Suppressor macrophage treated with lipopolysaccharide for 1 hour (primary cell): ENCODE data around the gene USP24.
"Not testable (repeated sequence)": the region's sequence is repeated elsewhere in the genome, so short reads cannot be mapped to it uniquely, and the experiment has no call there.

ENCODE experiments used
- DNase-seq, 3 donors: peaks; one replicate each; pipeline ENCODE4 v3.0.0-alpha.2; 2020 to 2022

USP24 gene

DNA sequence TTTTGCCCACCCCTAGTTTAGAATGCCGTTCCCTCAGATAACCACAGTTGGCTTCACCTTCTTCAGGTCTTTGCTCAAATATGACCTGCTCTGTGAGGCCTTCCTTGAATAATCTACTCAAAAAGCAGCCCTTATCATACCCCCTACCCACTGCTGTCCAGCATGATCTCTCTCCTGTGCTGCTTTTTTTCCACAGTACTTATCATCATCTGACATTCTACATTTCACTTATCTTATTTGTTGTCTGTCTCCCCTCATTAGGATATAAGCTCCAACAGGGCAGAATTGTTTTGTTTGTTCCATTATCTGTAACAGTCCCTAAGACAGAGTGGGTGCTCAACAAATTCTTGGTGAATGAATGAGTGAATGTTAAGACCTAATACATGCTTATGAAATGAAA is 18.1 kb downstream of the USP24 start:
- DNase-seq: no peak

- DNase-seq: peak in 1 of 3 donors; percentile 25
Observed at GRCh38 chr1:55196433-55197035, 18.6 kb downstream of the USP24 start.

DNA sequence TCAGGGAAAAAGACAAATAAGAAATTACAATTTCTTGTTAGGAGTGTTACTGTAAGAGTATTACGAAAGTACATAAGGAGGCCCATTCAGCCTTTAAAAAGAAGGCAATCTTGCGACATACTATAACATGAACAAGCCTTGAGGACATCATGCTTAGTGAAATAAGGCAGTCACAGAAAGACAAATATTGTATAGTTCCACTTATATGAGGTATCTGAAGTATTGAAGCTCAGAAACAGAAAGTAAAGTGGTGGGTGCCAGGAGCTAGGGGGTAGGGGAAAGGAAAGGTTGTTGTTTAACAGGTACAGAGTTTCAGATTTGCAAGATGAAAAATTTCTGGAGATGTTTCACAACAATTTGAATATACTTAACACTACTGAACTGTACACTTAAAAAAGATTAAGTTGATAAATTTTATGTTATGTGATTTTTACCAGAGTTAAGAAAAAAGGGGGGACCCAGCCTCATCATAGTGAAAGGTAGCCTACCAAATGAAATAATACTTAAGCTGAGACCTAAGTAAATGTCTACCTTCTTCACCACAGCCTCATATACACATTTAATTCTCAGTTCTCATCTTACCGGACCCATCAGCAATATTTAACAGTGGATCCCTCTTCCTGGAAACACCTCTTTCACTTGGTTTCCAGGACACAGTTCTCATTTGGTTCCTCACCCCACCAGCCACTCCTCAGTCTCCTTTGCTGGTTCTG is 19.5 kb downstream of the USP24 start:
- peak; percentile 36 to 82 (median 70) for DNase-seq

DNA sequence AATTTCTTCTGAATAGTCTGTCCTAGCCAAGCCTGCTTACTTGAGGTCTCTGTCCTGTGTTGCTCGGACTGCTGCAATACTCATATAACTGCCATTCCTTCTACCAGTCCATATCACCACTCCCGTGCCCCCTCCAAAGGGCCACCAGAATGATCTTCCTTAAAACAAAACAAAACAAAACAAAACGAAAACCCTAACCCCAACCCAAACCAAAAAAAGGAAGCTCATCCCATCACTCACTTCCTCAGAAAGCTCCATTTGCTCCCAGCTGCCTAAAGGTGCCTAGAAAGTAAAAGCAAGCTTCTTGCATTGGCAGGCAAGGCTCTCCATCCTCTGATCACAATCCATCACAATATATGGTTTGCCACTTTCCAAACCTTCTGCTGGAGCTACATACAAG is 20.3 kb downstream of the USP24 start:
- peak; percentile 34 to 55 (median 40) for DNase-seq

DNA sequence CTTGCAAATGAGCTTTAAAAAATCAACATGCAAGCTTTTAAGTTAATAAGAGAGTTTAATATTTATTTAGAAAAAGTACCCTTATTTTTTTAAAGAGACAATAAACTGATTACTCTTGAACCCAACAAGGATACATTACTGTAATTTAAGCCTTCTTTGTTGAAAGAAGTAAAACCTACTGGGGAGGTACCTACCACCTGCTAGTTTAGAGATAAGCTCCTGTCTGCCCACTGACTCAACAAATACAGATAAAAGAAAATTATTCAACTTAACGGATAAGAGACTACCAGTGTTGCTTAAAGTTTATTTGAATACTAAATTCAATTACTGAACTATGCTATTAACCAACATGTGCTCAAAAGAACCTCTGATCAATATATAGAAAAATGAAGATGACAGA is 23.1 kb downstream of the USP24 start:
- DNase-seq: no peak

DNA sequence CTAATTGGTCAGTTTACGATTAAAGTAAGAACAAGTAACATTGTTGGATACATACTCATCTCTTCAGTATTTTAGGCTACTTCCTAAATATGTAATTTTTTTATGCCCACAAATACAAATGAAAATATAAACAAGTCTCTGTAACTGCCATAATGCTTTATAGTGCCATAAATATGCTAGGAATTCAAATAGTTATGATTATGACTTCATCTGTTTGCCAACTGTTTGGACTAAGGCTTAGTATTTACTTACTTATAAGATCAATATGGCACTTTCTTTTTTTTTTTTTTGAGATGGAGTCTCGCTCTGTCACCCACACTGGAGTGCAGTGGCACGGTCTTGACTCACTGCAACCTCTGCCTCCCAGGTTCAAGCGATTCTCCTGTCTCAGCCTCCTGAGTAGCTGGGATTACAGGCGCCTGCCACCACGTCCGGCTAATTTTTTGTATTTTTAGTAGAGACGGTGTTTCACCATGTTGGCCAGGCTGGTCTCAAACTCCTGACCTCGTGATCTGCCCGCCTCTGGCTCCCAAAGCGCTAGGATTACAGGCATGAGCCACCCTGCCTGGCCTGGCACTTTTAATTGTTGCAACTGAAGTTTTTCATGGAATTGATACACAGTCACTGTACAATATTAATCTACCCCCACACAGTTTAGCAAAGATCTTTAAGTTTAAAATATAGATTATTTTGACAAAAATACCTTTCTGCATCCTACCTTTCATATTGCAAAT is 23.8 kb downstream of the USP24 start:
- DNase-seq: not testable (repeated sequence)

- DNase-seq: no peak
Observed at GRCh38 chr1:55190109-55190508, 25.1 kb downstream of the USP24 start.

GRCh38 chr1:55188909-55189308 is 26.3 kb downstream of the USP24 start:
- no peak for DNase-seq

DNA sequence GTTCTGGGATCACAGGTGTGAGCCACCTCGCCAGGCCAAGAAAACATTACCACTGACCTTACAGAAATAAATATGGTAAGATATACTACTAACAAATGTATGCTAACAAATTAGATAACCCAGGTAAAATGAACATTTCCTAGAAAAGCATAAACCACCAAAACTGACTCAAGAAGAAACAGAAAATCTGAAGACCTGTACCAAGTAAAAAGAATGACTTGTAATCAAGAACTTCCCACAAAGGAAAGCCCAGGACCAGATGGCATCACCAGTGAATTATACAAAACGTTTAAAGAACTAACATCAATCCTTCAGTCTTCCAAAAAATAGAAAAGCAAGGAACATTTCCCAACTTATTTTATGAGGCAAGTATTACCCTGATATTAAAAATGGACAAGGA is 29.3 kb downstream of the USP24 start:
- no peak for DNase-seq

DNA sequence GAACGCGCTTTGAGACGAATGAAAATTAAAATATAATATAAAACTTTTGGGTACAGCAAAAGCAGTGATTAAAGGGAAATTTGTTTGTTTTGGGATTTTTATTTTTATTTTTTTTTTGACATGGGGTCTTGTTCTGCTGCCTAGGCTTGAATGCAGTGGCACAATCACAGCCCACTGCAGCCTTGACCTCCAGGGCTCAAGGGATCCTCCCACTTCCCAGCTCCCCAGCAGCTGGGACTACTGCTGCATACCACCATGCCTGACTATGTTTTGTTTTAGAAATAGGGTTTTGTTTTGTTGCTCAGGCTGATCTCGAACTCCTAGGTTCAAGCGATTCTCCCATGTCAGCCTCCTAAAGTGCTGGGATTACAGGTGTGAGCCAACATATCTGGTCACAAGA is 30.3 kb downstream of the USP24 start:
- no peak for DNase-seq

DNA sequence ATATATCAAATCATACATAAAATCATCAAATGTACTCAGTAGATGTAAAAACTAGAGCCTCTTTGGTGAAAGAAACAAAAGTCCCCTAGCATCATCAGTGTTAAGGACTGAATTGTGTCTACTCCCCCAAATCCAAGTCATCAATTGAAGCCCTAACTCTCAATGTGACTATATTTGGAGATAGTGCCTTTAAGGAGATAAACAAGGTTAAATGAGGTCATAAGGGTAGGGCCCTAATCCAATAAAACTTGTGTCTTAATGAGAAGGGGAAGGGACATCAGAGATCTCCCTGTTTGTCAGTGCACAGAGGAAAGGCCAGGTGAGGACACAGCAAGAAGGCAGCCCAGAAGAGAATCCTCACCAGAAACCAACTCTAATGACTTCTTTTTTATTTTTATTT is 33.5 kb downstream of the USP24 start:
- no peak for DNase-seq

DNA sequence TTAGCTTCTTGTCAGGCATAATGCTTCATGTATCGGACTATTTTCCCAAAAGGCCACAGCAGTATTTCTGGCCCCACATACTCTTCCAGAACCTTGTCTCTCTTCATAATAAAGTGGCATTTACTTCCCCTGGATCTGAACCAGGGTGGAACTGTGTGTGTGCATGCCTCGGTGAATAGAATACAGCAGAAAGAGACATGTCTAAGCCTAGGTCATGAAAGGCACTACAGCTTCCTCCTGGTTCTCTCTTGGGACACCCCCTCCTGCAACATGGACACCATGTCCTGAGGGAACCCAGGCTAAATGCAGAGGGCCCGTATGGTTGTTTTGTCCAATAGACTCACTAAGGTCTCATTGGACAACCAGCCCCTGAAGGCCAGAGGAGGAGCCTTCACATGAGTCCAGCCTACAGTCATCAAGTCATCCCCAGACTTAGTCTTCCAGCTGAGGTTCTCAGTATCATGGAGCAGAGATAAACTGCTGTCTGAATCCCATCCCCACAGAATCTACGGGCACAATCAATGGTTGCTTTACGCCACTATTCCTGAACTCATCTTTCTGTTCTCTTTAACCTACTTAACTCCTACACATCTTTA is 35.0 kb downstream of the USP24 start:
- DNase-seq: no peak

- DNase-seq: peak; percentile 24 to 38 (median 34)
Observed at GRCh38 chr1:55179177-55179835, 35.9 kb downstream of the USP24 start.

- no peak for DNase-seq
Observed at GRCh38 chr1:55172687-55173086, 42.5 kb downstream of the USP24 start.

DNA sequence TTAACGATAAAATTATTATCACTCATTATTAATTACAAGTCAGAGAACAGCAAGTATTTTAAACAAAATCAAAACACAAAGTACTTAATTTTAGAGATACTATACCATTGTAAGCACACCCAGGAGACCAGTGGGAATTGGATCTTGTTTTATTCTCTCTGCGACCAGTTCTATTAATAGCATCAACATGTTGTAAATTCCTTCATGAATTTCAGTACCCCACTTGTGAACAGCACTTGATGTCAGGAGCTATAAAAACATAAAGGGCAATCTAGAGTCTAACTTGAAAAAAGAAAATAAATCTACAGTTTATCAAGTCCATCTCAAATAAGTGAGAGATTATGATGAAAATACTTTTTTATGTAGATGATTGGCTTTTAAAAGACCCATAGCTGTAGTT is 42.9 kb downstream of the USP24 start:
- DNase-seq: no peak

DNA sequence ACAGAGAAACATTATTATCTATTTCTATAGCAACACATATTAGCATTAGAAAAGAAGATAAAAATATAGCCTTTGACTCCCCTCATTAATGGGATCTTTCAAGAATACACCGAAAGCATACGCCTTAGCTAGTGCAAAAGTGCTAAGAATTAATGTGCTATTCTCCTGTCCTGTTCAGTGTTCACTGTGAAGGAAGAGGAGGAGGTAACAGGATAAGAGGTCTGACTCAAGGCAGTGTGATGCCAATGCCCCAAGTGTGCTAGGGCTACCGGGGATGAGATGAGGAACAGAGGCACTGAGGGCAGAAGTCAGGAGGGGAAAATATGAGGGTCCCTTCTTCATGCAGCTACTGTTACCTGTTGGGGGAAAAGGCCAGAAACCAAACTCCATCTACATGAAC is 43.5 kb downstream of the USP24 start:
- DNase-seq: no peak

- DNase-seq: no peak
Observed at GRCh38 chr1:55170426-55170825, 44.7 kb downstream of the USP24 start.

DNA sequence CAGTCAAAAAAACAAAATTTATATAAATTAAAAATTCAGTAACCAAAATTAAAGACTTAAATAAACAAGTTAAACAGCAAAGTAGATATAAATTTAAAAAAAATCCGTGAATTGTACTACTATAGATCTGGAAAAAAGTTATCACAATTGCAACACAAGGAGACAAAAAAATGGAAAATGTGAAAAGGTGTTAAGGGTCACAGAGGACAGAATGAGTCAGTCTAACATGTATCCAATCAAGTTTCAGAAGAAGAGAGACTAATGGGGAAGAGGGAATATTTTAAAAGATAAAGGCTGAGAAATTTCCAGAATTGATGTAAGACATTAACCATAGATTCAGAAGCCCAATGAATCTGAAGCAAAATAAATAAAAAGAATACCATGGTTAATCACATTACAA is 46.0 kb downstream of the USP24 start:
- no peak for DNase-seq

- DNase-seq: no peak
Observed at GRCh38 chr1:55168353-55168752, 46.8 kb downstream of the USP24 start.

GRCh38 chr1:55167224-55167871 is 47.8 kb downstream of the USP24 start:
- DNase-seq: no peak

DNA sequence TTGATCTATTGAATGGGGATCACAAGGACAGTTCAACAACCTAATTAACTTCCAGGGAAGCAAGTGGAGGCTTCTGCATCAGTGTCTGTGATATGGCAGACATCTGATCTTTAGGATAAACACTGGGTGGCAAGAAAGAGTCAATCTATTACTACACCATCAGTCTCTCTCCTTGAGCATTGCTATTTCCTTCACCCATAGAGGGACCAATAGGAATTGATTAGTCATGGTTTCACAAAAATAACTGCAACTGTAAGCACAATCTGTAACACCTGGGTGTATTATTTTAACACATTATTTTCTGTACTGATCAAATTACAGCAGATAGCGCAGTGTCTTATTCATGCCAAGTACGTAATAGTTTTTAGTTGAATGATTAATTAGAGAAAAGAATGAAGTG is 50.3 kb downstream of the USP24 start:
- DNase-seq: no peak

GRCh38 chr1:55159571-55159970 is 55.6 kb downstream of the USP24 start:
- no peak for DNase-seq

DNA sequence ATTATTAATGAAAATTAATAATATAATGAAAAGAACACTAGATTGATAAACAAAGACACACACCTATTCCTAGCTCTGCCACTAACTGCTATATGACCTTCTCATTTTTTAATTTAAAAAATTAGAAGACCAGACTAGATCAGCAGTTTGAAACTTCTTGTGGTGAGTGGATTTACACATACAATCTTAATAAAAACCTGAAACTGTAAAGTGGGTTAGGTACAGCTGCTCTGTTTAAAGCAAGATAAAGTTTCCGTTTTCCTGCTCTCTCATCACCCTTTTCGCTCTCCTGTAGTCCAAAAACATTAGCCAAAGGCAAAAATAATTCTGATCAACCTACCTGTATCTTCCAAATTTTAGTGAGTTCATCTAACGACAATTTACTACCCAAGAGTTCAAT is 58.6 kb downstream of the USP24 start:
- no peak for DNase-seq
